GM18519 (cell line): ENCODE data around the gene PIGS.

ENCODE experiments used
- ATAC-seq: cut with Tn5 transposase; IDR thresholded peaks from one replicate; pipeline ENCODE4 v1.9.1; 2021; ENCODE audit warnings: mild to moderate bottlenecking, moderate library complexity; ENCODE audit not compliant: unreplicated experiment, low FRiP score

The PIGS gene

DNA sequence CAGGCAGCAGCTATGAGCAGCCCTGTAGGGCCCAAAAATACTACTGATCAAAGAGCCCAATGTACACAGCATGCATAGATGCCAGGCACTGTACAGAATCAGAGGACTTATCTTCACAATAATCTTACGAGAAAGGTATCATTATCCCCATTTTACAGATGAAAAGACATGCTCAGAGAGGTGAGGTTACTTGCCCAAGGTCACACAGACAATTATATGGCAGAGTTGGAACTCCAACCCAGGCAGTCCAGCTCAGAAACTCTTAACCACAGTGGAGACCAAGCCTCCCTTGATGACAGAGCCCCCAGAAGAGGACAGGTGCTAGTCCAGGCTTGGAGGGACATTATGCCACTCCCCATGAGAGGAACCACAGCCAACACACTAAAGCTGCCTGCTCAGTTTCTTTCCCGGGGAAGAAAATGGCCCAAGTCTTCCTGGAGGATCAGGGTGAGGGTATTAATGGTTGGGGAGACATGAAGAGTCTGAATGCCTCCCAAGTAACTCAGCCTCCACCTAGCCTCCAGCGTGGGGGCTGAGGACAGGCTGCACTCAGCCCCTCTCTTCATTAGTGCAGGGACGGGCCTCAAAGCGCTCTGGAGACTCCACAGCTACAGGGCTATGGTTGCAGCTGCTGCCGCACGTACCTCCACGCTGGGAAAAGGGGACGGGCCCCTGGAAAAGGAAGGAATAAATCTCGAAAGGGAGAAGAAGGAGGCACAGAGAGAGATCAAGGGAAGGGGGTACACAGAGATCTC is 19.7 kb downstream of the PIGS start:
- ATAC-seq, result no peak

DNA sequence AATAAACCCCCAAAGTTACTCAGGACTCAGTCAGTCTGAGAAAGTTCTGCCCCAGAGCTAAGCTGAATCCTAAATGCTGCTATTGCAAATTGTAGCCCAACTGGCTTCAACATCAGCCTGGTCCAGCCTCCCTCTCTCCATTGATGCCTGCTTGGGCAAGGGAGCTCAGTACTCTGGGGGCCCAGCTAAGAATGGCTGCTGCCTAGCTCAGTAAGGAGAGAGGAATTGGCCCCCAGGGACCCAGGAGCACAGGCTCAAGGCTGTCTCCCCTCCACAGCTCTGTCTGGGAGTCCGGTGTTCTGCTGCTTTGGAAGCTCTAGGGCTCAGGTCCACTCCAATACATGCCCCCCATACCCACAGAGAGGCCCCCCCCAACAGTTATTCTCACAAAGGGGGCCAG is 20.5 kb downstream of the PIGS start:
- no peak for ATAC-seq

DNA sequence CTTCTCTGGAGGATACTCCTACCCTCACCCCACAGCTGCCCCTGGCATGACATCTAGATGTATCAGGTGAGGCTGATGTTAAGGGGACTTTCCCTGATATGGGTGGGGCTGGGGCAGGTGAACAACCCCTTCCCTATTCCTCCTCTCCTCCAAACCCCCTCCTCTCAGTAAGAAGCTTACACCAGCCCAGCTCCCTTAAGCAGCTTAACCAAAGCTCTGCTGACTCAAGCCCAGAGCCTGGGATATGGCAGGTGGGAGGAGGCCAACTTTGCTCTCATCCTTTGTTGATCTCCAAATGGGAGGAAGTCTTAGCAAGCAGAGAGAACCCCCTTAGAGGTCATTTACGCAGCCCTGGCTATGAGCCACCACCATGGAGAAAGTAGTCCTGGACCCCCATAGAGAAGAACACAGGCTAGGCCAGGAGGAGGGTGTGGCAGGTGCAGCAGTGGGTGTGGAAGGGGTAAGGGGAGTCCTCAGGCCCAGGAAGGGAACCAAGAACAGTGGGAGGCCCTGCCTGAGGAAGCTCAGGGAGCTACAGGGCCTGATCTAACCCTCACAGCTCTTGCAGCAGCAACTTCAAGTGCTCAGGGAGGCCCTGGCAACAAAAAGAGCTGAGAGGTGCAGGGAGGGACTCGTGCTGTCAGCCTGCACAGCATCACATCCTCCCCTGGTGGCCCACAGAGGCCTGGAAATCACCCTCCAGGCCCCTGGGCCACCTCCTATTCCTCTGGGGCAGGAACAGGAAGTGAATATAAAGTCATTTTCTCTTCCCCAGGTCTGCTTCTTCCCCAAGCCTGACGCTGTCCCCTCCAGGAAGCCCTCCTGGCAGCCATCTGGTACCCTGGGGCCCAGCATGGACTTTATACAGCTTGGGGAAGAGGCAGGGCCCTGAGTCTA is 21.8 kb downstream of the PIGS start:
- ATAC-seq, result no peak

GRCh38 chr17:28548417-28549130 is 22.8 kb downstream of the PIGS start:
- no peak for ATAC-seq

GRCh38 chr17:28547623-28548416 is 23.5 kb downstream of the PIGS start:
- ATAC-seq, result no peak

GRCh38 chr17:28547096-28547622 is 24.2 kb downstream of the PIGS start:
- ATAC-seq, result no peak

GRCh38 chr17:28545787-28546415 is 25.4 kb downstream of the PIGS start:
- ATAC-seq, result no peak

GRCh38 chr17:28545141-28545503 is 26.2 kb downstream of the PIGS start:
- no peak for ATAC-seq

GRCh38 chr17:28544402-28545140 is 26.8 kb downstream of the PIGS start:
- no peak for ATAC-seq

GRCh38 chr17:28541439-28541838 is 29.9 kb downstream of the PIGS start:
- ATAC-seq, result no peak

- ATAC-seq, result no peak
These were observed 31.1 kb downstream of the PIGS start for GRCh38 chr17:28540231-28540630.

- ATAC-seq, result no peak
These were observed 32.9 kb downstream of the PIGS start for GRCh38 chr17:28538296-28538895.

GRCh38 chr17:28537219-28537610 is 34.1 kb downstream of the PIGS start:
- no peak for ATAC-seq

DNA sequence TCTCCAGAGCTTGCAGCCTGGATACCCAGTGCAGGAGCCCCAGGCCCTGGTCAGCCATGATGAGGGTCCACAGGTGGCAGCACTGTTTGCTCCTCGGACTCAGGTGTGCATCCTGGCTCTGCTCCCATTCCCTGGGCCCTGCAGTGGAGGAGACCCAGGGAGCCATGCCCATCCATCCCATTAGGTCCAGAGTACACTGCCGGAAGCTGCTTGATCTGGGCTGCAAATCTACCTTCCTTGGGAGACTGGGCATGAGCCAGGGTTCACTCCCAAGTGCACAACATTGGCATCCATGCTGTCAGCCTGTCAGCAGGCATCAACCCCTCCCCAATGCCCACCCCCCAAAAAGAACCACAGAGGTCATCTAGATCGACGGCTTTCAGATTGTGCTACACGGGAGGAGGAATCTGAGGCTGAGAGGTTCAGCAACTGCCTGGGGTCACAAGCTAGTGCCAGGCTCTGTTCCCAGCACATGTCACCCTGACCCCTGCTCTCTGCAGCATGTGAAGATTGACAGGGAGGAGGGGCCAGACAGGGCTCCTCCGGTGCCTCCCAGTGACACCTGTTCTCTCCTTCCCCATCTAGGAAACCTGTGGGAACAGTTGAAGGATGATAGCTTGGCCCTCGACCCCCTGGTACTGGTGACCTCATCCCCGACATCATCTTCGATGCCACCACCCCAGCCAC is 34.6 kb downstream of the PIGS start:
- ATAC-seq, result no peak

DNA sequence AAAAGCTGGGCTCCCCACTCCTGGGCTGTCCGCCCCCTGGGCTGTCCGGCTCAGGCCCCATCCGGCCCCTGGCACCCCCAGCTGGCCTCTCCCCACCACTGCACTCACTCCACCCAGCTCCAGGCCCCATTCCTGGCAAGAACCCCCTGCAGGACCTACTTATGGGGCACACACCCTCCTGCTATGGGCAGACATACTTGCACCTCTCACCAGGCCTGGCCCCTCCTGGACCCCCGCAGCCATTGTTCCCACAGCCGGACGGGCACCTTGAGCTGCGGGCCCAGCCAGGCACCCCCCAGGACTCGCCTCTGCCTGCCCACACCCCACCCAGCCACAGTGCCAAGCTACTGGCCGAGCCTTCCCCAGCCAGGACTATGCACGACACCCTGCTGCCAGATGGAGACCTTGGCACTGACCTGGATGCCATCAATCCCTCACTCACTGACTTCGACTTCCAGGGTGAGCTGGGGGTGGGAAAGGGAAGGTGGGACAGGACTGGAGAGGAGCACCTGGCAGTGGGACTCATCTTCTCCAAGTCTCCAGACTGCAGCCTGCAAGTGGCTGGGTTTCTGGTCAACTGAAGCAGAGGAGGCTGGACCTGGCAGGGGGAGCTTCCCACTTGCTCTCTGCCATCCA is 36.5 kb downstream of the PIGS start:
- no peak for ATAC-seq

- no peak for ATAC-seq
These were observed 38.1 kb downstream of the PIGS start for GRCh38 chr17:28533091-28533807.
